ENCODE results near the gene AGBL1.

AGBL1 gene

DNA sequence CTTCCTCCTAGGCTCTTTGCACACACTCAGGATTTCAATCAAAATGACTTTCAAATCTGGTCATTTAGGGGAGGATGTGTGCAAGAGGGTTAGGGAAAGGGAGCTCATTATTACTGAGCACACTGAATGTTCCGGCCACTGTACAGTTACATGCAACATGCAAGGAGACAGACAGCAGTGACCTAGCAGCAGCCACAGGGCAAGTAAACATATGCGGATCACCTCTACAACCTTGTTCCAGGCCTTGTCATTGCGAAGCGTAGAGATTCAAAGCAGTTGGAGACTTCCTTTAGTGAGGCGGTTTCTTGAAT, 837.6 kb downstream of the AGBL1 start:
- DNase-seq (ENCODE audit: low read depth): no peak
- H3K4me3 ChIP-seq (ENCODE audit: low read depth, low read length): no peak overlapping the region
- TF ChIP-seq, protein P1, sequence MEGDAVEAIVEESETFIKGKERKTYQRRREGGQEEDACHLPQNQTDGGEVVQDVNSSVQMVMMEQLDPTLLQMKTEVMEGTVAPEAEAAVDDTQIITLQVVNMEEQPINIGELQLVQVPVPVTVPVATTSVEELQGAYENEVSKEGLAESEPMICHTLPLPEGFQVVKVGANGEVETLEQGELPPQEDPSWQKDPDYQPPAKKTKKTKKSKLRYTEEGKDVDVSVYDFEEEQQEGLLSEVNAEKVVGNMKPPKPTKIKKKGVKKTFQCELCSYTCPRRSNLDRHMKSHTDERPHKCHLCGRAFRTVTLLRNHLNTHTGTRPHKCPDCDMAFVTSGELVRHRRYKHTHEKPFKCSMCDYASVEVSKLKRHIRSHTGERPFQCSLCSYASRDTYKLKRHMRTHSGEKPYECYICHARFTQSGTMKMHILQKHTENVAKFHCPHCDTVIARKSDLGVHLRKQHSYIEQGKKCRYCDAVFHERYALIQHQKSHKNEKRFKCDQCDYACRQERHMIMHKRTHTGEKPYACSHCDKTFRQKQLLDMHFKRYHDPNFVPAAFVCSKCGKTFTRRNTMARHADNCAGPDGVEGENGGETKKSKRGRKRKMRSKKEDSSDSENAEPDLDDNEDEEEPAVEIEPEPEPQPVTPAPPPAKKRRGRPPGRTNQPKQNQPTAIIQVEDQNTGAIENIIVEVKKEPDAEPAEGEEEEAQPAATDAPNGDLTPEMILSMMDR (IDR thresholded peaks at IDR 0.05; ENCODE audit: insufficient read depth, low read depth, low read length, missing control alignments): no peak

DNA sequence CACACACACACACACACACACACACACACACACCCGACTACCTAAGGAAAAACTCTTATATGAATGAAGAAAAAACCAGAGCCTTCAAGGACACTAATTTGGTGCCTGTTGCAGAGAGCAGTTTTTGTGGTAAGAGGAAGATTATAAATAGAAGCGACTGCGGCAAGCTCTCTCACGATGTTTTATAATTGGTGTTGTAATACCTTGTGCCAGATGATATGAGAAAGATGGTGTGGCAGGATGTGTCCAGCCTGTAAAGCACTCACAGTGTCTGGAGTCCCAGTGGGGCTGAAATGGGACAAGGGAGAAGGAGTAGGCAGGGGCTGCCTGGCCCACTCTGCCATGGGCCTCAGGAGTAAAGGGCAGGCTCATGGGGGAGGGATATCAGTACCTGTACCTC, 839.9 kb downstream of the AGBL1 start:
- peak; percentile 11 for DNase-seq (ENCODE audit: low read depth)
- TF ChIP-seq, protein P1 (IDR thresholded peaks at IDR 0.05; ENCODE audit: insufficient read depth, low read depth, low read length, missing control alignments): no peak
- H3K4me3 ChIP-seq (ENCODE audit: low read depth, low read length): no peak overlapping the region

DNA sequence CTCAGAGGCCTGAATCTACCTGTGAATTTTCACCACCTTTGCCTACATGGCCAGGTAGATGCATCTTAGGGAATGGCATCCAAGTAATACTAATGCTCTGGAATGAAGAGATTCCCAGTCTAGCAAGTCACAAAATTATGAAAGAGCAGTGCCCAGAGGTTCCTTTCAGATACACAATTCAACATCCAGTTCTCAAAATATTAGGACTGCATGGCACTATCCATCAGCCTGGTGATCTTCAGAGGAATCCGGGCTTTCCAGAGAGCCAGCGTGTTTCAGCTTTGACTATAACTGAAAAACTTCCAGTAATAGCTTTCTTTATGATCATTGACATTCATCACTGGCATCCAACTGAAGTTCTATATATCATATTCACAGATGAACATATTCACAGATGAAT, 849.8 kb downstream of the AGBL1 start:
- no peak overlapping the region for H3K4me3 ChIP-seq (ENCODE audit: low read depth, low read length)
- TF ChIP-seq, protein P1 (IDR thresholded peaks at IDR 0.05; ENCODE audit: insufficient read depth, low read depth, low read length, missing control alignments): no peak
- no peak for DNase-seq (ENCODE audit: low read depth)

DNA sequence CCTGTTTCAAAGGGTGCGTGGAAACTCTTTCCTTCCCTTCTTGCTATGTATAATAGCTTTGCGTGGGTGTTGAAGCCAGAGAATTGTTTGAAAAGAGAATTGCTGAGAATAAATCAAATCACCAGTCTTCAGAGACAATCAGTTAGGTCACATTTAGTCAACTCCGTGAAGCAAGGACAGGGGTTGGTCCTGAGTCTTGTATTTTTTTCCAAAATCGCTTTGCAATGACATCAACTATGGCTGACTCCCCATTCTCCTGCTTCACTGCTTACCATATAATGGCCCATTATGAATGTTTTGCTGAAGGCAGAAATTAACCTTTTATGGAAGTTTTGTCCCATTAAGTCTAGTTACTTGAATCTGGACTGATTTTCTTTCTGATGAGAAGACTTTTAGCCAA, 852.8 kb downstream of the AGBL1 start:
- no peak for DNase-seq (ENCODE audit: low read depth)
- TF ChIP-seq, protein P1 (IDR thresholded peaks at IDR 0.05; ENCODE audit: insufficient read depth, low read depth, low read length, missing control alignments): no peak
- no peak overlapping the region for H3K4me3 ChIP-seq (ENCODE audit: low read depth, low read length)

DNA sequence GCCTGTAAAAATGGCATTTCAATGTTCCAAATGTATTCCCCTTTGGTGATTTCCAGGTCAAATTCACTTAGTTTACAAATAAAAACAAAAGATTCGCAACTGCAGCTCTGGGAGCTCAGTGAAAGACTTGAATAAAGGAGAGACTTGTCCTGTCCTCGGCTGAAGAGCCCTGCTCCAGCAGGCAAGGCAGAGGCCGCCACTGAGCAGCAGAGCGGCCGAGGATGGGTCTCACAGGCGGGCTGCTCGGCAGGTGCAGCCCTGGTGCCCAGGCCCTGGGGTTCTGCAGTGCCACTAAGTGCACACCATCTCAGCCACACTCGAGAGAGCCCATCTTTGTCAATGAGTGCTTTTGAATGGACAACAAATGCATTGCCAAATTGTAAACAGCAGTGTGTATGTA, 856.2 kb downstream of the AGBL1 start:
- TF ChIP-seq, protein P1 (IDR thresholded peaks at IDR 0.05; ENCODE audit: insufficient read depth, low read depth, low read length, missing control alignments): no peak
- no peak for DNase-seq (ENCODE audit: low read depth)

DNA sequence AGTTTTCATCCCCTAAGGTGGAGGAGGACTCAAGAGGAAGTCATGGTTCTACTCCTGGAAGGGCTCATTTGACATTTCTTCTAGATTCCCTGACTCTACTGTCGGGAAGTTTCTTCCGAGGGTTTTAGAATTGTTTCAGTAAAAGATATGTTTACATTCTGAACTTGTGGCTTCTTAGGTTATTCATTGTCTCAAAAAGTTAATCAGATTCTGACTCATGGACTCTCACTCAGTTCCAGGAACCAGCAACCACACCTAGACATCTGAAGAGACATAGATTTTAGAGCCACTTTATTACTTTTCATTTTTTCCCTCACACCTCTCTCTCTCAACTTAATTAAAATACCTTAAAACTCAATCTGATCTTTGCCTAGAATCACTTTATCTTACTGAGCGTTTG, 862.6 kb downstream of the AGBL1 start:
- no peak for DNase-seq (ENCODE audit: low read depth)
- TF ChIP-seq, protein P1 (IDR thresholded peaks at IDR 0.05; ENCODE audit: insufficient read depth, low read depth, low read length, missing control alignments): no peak
- H3K4me3 ChIP-seq (ENCODE audit: low read depth, low read length): no peak overlapping the region

More for the DNA sequence above, 856.2 kb downstream of the AGBL1 start:
- no peak overlapping the region for H3K4me3 ChIP-seq (ENCODE audit: low read depth, low read length)

DNA sequence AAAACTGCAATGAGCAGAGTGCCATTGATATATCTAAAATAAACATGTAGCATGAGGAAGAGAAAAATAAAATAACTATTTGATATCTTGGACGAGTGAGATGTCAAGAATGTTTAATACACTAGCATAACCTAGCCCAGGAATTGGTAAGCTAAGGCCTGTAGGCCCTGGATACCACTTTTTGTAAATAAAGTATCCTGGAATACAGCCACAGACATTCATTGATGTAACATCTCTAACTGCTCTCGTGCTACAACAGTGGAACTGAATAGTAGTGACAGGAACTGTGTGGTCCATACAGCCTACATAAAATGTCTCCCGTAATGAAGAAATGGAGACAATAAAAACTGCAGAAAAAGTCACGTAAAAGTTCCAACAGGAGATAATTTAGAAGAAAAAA, 869.0 kb downstream of the AGBL1 start:
- no peak for DNase-seq (ENCODE audit: low read depth)
- TF ChIP-seq, protein P1 (IDR thresholded peaks at IDR 0.05; ENCODE audit: insufficient read depth, low read depth, low read length, missing control alignments): no peak

More for the DNA sequence above, 869.0 kb downstream of the AGBL1 start:
- no peak overlapping the region for H3K4me3 ChIP-seq (ENCODE audit: low read depth, low read length)
